ENCODE data around the gene SMIM44. TPM values are rescaled to one million over a fixed set of nuclear protein-coding genes. Genes with fewer than 3 reads are reported as not detected.
"Not testable (repeated sequence)": the region's sequence is repeated elsewhere in the genome, so short reads cannot be mapped to it uniquely, and the experiment has no call there.

The SMIM44 gene
- total RNA-seq, 1 donor from 2014 or later: not detected

DNA sequence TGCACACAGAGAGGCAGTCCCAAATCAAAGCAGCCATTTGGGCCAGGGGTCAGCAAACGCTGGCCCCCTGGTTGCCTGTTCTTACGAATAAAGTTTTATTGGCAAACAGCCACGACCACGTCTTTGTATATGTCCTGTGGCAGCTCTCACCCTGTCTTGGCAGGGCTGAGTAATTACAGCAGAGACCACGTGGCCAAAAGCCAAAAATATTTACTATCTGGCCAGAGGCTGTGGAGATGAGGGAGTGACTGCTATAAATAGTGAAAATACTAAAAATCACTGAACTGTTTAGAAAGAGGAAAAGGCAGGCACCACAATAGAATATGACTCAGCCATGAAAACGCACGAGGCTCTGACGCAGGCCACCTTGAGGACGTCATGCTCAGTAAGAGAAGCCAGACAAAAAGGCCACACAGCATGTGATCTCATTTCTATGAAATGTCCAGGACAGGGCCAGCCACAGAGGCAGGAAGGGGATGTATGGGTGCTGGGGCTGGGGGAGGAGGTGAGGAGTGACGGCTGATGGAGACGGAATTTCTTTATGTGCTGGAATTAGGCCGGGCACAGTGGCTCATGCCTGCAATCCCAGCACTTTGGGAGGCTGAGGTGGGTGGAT, 32.3 kb downstream of the SMIM44 start:
- DNase-seq: no peak
- H3K4me1 Mint-ChIP-seq (ENCODE audit: low read depth, unreplicated experiment): no peaks in the 10 kb centered on the region
- H3K27me3 Mint-ChIP-seq (ENCODE audit: unreplicated experiment): no peaks in the 10 kb centered on the region
- no peak for TF ChIP-seq CTCF (IDR thresholded peaks at IDR 0.05; ENCODE audit: partially characterized antibody, unreplicated experiment)
- H3K27ac Mint-ChIP-seq (ENCODE audit: unreplicated experiment): no peak overlapping the region
- no peaks in the 10 kb centered on the region for H3K9me3 Mint-ChIP-seq (ENCODE audit: unreplicated experiment)
- H3K36me3 Mint-ChIP-seq (ENCODE audit: unreplicated experiment): no peaks in the 10 kb centered on the region
- no peak overlapping the region for H3K4me3 Mint-ChIP-seq (ENCODE audit: unreplicated experiment)

- Mint-ChIP-seq H3K4me3 (ENCODE audit: unreplicated experiment) (no peak overlapping the region), H3K36me3 (ENCODE audit: unreplicated experiment) (no peaks in the 10 kb centered on the region), H3K4me1 (ENCODE audit: low read depth, unreplicated experiment) (peaks cover 4% of the 10 kb centered on the region), H3K27me3 (ENCODE audit: unreplicated experiment) (no peaks in the 10 kb centered on the region), H3K9me3 (ENCODE audit: unreplicated experiment) (no peaks in the 10 kb centered on the region), H3K27ac (ENCODE audit: unreplicated experiment) (no peak overlapping the region)
- DNase-seq: no peak
- no peak for TF ChIP-seq CTCF (IDR thresholded peaks at IDR 0.05; ENCODE audit: partially characterized antibody, unreplicated experiment)
Observed at GRCh38 chr19:3448616-3449334, 34.5 kb downstream of the SMIM44 start.

DNA sequence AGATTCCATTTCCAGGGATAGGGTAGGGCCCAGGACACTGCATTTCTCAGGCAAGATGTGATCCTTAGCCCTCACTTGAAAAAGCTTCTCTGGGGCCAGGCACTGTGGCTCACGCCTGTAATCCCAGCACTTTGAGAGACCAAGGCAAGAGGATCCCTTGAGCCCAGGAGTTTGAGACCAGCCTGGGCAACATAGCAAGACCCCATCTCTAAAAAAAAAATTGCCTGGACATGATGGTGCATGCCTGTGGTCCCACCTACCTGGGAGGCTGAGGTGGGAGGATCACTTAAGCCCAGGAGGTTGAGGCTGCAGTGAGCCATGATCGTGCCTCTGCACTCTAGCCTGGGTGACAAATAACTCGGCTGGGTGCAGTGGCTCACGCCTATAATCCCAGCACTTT, 36.6 kb downstream of the SMIM44 start:
- not testable (repeated sequence) for DNase-seq; H3K27me3 Mint-ChIP-seq (ENCODE audit: unreplicated experiment); H3K4me1 Mint-ChIP-seq (ENCODE audit: low read depth, unreplicated experiment); H3K36me3 Mint-ChIP-seq (ENCODE audit: unreplicated experiment); H3K9me3 Mint-ChIP-seq (ENCODE audit: unreplicated experiment); H3K4me3 Mint-ChIP-seq (ENCODE audit: unreplicated experiment); H3K27ac Mint-ChIP-seq (ENCODE audit: unreplicated experiment)

DNA sequence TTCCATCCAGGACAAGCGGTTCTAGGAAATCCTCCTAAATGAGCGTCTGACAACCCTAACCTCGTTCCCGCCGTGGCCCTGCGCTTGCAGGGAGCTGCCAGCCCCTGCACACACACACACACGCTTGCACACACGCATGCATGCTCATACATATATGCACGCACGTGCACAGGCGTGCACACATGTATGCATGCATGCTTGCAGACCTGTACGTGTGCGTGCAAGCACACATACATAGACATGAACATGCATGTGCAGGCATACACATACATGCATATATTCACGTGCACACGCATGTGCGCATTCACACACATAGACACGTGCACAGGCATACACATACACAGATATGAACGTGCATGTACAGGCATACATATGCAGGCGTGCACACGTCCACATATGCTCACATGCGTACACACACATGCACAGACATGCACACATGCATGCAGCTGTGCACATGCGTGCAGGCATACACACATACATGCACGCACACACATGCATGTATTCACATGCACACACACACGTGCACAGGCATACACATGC, 38.5 kb downstream of the SMIM44 start:
- Mint-ChIP-seq H3K27ac (ENCODE audit: unreplicated experiment) (peak overlapping the region; percentile 93), H3K4me3 (ENCODE audit: unreplicated experiment) (no peak overlapping the region), H3K9me3 (ENCODE audit: unreplicated experiment) (no peaks in the 10 kb centered on the region), H3K36me3 (ENCODE audit: unreplicated experiment) (no peaks in the 10 kb centered on the region), H3K4me1 (ENCODE audit: low read depth, unreplicated experiment) (peaks cover 9% of the 10 kb centered on the region), H3K27me3 (ENCODE audit: unreplicated experiment) (peaks cover 1% of the 10 kb centered on the region)
- TF ChIP-seq CTCF (IDR thresholded peaks at IDR 0.05; ENCODE audit: partially characterized antibody, unreplicated experiment): no peak
- DNase-seq: no peak

GRCh38 chr19:3443840-3444694, 39.2 kb downstream of the SMIM44 start:
- Mint-ChIP-seq H3K27me3 (ENCODE audit: unreplicated experiment) (peaks cover 1% of the 10 kb centered on the region), H3K27ac (ENCODE audit: unreplicated experiment) (peak overlapping the region; percentile 93), H3K36me3 (ENCODE audit: unreplicated experiment) (no peaks in the 10 kb centered on the region), H3K9me3 (ENCODE audit: unreplicated experiment) (no peaks in the 10 kb centered on the region), H3K4me3 (ENCODE audit: unreplicated experiment) (peak overlapping the region; percentile 71), H3K4me1 (ENCODE audit: low read depth, unreplicated experiment) (peaks cover 9% of the 10 kb centered on the region)
- peak; percentile 74 for DNase-seq
- no peak for TF ChIP-seq CTCF (IDR thresholded peaks at IDR 0.05; ENCODE audit: partially characterized antibody, unreplicated experiment)
